Breast epithelium (tissue), 4 donors: Measurements from ENCODE around the gene FETUB. TPM values are rescaled to one million over a fixed set of nuclear protein-coding genes. Genes with fewer than 3 reads are reported as not detected.

Source experiments
- DNase-seq, 2 donors: peaks; one replicate each; pipeline ENCODE4 v3.0.0-alpha.2; 2019; ENCODE audit warnings: low spot score in 2 of 2
- H3K27ac ChIP-seq, 2 donors: fragments of 200-600 bp; sonication (generic) in 1 of 2; one replicate each; pipeline ENCODE4 v1.5.1; 2016 to 2019; ENCODE audit warnings: mild to moderate bottlenecking in 1 of 2
- H3K27me3 ChIP-seq, 2 donors: fragments of 200-600 bp; sonication (generic) in 1 of 2; one replicate each; pipeline versions ENCODE4 v1.5.1 to v1.6.0; 2017 to 2019; ENCODE audit warnings: control low read depth in 1 of 2, mild to moderate bottlenecking in 1 of 2
- H3K36me3 ChIP-seq: fragments of 200-600 bp; one replicate; pipeline ENCODE4 v1.5.1; 2019
- H3K4me1 ChIP-seq, 2 donors: fragments of 200-600 bp; sonication (generic); one replicate each; pipeline ENCODE4 v1.5.1; 2016 to 2019; ENCODE audit warnings: control low read depth in 1 of 2
- H3K4me3 ChIP-seq, 3 donors: fragments of 200-600 bp; sonication (generic); 1 replicate in 2 of 3; 2 replicates in 1 of 3; pipeline ENCODE4 v1.5.1; 2016 to 2019; ENCODE audit warnings: mild to moderate bottlenecking in 3 of 3, moderate library complexity in 2 of 3
- H3K9me3 ChIP-seq, 2 donors: fragments of 200-600 bp; sonication (generic) in 1 of 2; one replicate each; pipeline ENCODE4 v1.5.1; 2016 to 2019; ENCODE audit warnings: control low read depth in 1 of 2
- POLR2A ChIP-seq: fragments of 450-650 bp; IDR thresholded peaks from one replicate; pipeline ENCODE4 v1.6.1; 2016; ENCODE audit warnings: antibody characterized with exemption, mild to moderate bottlenecking, moderate library complexity
- POLR2AphosphoS5 ChIP-seq, 3 donors: sonication (generic); formaldehyde crosslinking; IDR thresholded peaks; one replicate each; pipeline ENCODE4 v1.6.1; 2017; ENCODE audit warnings: antibody characterized with exemption in 3 of 3
- intact Hi-C: fragments of 100-400 bp; cut with DNase I; formaldehyde crosslinking; loops from one replicate; pipeline ENCODE4 v1.15.1; 2023; ENCODE audit warnings: low total_unique reads
- total RNA-seq, 3 donors: library from RNA; depleted of rRNA; stranded (reverse); fragments of >200 nt; gene quantifications; one replicate each; pipeline ENCODE4 v1.1.0, GENCODE V29; 2016
- TF ChIP-seq, protein P1 (sequence below), 3 donors: fragments of 450-650 bp; IDR thresholded peaks; one replicate each; pipeline ENCODE4 v1.5.1; 2016 to 2017; ENCODE audit warnings: antibody characterized with exemption in 3 of 3, mild to moderate bottlenecking in 3 of 3, moderate library complexity in 3 of 3

FETUB gene
- total RNA-seq, 3 donors from 2014 or later, result not detected

DNA sequence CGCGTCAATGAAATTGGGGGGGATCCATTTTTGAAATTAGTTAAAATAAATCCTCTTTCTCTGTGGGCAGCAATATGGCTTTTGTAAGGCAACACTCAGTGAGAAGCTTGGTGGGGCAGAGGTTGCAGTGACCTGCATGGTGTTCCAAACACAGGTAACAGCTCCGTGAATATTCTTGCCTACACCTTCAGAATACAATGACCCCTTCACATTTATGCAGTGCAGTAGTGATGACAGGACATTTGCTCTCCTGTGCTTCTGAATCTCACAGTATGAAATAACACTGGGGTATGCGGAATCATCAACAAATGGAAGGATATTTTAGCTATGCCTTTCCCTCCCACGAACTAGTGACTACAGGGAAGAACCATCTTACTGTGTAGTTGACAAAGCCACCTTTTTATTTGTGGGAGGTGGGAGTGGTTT is 20.4 kb upstream of the FETUB start:
- intact Hi-C loops, result no loop called here

DNA sequence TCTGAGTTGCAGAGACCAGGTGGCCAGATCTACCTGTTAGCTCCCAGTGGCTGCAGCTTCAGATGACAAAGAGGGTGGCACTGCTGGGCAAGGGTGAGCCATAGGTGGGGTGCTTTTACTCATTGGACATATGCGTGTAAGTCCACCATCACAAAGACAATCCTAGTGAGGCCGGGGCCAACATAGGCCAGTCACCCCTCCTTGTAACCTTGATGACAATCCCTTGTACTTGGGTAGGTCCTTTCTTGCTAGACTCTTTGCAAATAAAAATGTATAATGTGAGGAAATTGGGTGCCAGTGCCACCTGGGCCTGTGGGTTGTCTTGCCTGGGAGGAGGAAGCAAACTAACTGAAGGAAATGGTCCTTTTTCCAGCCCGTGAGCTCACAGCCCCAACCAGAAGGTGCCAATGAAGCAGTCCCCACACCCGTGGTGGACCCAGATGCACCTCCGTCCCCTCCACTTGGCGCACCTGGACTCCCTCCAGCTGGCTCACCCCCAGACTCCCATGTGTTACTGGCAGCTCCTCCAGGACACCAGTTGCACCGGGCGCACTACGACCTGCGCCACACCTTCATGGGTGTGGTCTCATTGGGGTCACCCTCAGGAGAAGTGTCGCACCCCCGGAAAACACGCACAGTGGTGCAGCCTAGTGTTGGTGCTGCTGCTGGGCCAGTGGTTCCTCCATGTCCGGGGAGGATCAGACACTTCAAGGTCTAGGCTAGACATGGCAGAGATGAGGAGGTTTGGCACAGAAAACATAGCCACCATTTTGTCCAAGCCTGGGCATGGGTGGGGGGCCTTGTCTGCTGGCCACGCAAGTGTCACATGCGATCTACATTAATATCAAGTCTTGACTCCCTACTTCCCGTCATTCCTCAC is 19.7 kb upstream of the FETUB start:
- Histone ChIP-seq H3K36me3 (no peaks in the 10 kb centered on the region), H3K27ac (no peak overlapping the region), H3K4me1 (no peaks in the 10 kb centered on the region), H3K9me3 (no peaks in the 10 kb centered on the region), H3K27me3 (peaks cover 0 to 7% of the 10 kb centered on the region in 2 donors), H3K4me3 (no peak overlapping the region)
- no peak for DNase-seq
- no peak for TF ChIP-seq POLR2A
- TF ChIP-seq POLR2AphosphoS5 (IDR thresholded peaks at IDR 0.05), result no peak
- TF ChIP-seq, protein P1, sequence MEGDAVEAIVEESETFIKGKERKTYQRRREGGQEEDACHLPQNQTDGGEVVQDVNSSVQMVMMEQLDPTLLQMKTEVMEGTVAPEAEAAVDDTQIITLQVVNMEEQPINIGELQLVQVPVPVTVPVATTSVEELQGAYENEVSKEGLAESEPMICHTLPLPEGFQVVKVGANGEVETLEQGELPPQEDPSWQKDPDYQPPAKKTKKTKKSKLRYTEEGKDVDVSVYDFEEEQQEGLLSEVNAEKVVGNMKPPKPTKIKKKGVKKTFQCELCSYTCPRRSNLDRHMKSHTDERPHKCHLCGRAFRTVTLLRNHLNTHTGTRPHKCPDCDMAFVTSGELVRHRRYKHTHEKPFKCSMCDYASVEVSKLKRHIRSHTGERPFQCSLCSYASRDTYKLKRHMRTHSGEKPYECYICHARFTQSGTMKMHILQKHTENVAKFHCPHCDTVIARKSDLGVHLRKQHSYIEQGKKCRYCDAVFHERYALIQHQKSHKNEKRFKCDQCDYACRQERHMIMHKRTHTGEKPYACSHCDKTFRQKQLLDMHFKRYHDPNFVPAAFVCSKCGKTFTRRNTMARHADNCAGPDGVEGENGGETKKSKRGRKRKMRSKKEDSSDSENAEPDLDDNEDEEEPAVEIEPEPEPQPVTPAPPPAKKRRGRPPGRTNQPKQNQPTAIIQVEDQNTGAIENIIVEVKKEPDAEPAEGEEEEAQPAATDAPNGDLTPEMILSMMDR (IDR thresholded peaks at IDR 0.05), result no peak
- intact Hi-C loops, result no loop called here

More for the DNA sequence above, 20.4 kb upstream of the FETUB start:
- Histone ChIP-seq H3K27ac (no peak overlapping the region), H3K4me1 (no peaks in the 10 kb centered on the region), H3K36me3 (no peaks in the 10 kb centered on the region), H3K9me3 (no peaks in the 10 kb centered on the region), H3K27me3 (peaks cover 0 to 8% of the 10 kb centered on the region in 2 donors), H3K4me3 (no peak overlapping the region)
- no peak for DNase-seq
- TF ChIP-seq POLR2A (no peak), POLR2AphosphoS5 (IDR thresholded peaks at IDR 0.05) (no peak)
- TF ChIP-seq, protein P1 (IDR thresholded peaks at IDR 0.05), result no peak

DNA sequence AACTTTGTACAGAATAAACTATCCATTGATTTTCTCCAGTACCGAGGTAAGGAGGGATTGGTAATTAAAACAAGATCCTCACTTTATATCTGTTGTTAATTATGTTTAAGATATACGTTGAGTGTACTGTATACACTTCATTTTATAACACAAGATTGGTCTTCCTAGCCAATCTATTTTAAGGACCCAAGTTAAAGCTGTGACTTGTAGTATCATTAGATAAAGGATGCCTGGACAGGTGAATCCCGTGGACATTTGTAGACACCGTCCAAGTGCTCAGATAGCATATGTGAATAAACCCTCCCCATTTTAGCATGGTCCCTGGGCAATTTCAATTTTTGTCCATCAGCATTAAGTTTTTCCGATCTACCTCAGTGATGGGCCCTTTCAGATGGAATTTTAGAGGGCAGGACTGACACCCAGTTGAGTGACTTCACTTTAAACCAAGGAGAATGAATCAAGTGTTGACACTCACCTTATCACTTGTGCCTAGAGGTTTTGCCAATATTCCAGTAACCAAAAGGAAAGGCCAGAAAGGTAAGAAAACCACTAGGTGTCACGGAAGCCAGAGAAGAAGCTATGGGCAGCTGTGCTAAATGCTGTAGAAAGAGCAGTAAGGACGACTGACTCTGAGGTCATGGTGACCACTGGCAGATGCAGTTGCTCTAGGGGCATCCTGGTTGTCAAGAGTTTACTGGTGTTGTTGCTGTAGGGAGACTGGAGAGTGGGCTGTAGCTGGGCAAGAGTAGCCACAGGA is 18.1 kb upstream of the FETUB start:
- intact Hi-C loops, result no loop called here
- no peak overlapping the region for H3K4me3 ChIP-seq
- no peak overlapping the region for H3K27ac ChIP-seq
- no peak for DNase-seq
- no peaks in the 10 kb centered on the region for H3K4me1 ChIP-seq
- H3K27me3 ChIP-seq, result peaks cover 0 to 4% of the 10 kb centered on the region in 2 donors
- TF ChIP-seq POLR2A (no peak), POLR2AphosphoS5 (IDR thresholded peaks at IDR 0.05) (no peak)
- TF ChIP-seq, protein P1 (IDR thresholded peaks at IDR 0.05), result no peak
- H3K36me3 ChIP-seq, result no peaks in the 10 kb centered on the region
- H3K9me3 ChIP-seq, result no peaks in the 10 kb centered on the region

DNA sequence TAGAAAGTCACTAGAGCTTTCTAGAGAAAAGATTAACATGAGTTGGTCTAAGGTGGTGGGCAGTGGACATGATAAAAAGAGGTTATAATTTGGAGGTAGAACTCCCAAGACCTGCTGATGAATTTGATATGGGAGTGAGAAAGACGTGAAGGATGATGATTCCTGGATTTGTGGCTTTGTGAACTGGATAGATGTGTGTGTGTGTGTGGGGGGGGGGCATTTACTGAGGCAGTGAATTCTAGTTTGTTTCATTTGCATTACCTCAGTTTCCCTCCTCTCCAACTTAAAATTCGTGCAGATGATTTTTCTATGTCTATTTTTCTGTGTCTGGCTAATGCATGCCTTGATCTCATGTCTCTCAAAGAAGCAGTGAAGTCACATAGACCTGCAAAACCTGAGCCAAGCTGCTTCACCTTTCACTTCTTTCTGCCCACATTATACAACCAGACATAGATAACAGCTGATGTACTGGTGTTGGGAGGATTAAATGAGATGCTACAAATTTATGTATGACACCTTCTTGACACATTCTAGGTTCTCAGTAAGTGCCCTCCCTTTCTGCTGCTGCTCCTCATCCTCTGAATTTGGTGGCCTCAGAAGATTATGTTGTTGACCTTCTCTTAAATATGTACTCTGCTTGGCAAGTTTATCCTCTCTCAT is 17.4 kb upstream of the FETUB start:
- intact Hi-C loops, result no loop called here

More for the DNA sequence above, 17.4 kb upstream of the FETUB start:
- H3K27ac ChIP-seq, result no peak overlapping the region
- H3K9me3 ChIP-seq, result no peaks in the 10 kb centered on the region
- no peaks in the 10 kb centered on the region for H3K4me1 ChIP-seq
- H3K36me3 ChIP-seq, result no peaks in the 10 kb centered on the region
- H3K27me3 ChIP-seq, result peaks cover 0 to 4% of the 10 kb centered on the region in 2 donors
- no peak for DNase-seq
- TF ChIP-seq POLR2A, result no peak
- TF ChIP-seq, protein P1 (IDR thresholded peaks at IDR 0.05), result no peak
- no peak for TF ChIP-seq POLR2AphosphoS5 (IDR thresholded peaks at IDR 0.05)
- H3K4me3 ChIP-seq, result no peak overlapping the region
